HG03064 (cell line): Measurements from ENCODE around the gene DYNLL2.
"Not testable (repeated sequence)": the region's sequence is repeated elsewhere in the genome, so short reads cannot be mapped to it uniquely, and the experiment has no call there.

ENCODE experiments used
- ATAC-seq: cut with Tn5 transposase; IDR thresholded peaks from one replicate; pipeline ENCODE4 v1.9.1; 2021; ENCODE audit warnings: low read depth; ENCODE audit not compliant: unreplicated experiment

Gene DYNLL2

DNA sequence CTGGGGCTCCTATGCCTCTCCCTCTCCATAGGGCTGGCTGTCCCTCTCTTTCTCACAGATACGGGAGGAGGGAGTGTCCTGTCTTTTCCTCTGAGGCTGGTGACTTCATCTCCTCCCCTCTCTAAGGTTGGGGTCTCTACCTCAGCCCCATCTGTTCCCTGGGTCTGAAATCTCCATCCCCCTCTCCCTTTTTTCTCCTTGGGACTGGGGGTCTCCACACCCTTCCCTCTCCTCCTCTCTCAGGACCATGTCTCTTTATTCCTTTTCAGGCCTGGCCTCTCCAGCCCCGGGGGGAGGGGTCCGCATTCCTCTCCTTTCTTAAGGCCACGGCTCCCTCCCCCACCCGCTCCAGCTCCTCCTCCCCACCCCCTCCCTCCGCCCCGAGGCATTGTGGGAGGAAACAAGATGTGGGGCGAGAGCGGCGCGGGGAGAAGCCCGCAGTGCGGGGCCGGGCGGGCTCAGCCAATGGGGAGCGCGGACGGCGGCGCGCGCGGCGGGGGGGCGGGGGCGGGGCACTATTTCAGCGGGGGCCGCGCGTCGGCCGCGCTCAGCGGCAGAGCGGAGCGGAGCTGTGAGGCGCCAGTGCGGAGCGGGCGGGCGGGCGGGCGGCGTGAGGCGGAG, at the start of gene DYNLL2:
DYNLL2 (plus strand) TSS at position 550 of the 621 bp plus-strand sequence. CDS start 3,672 bp downstream, outside the sequence.
- ATAC-seq: peak; percentile 78

DNA sequence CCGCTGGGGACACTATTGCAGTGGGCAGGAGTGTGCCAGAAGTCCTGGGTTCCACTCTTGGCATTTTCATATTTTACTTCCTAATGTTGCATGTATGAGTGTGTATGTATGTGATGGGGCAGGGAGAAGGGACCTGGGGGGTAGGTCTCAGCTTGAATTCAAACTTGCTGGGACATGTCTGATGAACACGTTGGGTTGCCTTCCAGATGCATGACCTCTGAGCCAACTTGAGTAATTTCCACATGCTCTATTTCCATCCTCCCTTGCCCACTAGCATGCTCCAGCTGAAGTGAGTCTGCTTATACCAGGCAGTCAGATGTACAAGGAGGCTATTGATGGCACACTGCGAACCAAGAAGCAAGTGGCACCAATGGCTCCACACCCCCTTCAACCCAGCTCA, 43.2 kb upstream of the DYNLL2 start:
- ATAC-seq: no peak

DNA sequence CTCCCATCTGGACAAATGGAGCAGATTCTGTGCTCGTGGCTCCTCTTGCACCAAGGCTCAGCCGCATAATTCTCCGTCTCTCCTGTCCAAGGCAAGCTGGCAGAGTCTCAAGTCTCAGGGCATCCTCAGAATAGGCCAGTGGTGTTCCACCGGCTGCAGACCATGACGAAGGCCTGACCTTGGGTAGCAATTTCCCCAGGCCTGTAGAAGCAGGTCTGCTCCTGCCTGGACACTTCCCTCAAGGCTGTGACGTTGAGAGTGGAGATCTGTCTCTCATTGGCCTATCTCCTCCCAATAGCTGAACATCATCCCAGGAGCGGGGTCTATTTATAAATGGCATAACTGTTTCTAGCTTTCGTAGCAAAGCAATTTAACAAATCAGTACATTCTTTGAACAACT, 42.8 kb upstream of the DYNLL2 start:
- ATAC-seq: no peak

DNA sequence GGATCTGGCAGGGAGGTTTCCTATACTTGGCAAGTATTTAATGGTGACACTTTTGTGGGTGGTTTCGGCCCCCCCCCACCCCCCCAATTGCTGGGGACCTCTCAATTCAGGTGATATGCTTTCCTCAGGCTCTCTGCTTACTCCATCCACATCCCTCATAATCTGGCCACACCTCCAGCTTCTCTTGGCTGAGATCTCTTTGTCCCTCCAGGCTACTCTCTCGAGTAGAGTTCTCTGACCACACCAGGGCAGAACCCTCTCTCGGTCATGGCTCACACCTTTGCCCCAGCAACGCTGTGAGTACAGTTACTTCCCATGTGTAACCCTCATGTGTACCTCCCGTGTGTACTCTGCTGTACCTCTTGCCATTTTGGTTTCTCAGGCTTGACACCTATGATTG, 42.1 kb upstream of the DYNLL2 start:
- no peak for ATAC-seq

GRCh38 chr17:58043221-58044181, 39.7 kb upstream of the DYNLL2 start:
- ATAC-seq: no peak

DNA sequence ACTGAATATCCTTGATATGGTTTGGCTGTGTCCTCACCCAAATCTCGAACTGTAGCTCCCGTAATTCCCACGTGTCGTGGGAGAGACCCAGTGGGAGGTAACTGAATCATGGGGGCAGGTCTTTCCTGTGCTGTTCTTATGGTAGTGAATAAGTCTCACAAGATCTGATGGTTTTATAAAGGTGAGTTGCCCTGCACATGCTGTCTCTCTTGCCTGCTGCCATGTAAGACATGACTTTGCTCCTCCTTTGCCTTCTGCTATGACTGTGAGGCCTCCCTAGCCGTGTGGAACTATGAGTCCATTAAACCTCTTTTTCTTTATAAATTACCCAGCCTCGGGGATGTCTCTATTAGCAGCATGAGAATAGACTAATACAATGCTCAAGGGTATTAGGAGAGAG, 39.0 kb upstream of the DYNLL2 start:
- not testable (repeated sequence) for ATAC-seq

- no peak for ATAC-seq
Measured at GRCh38 chr17:58046239-58047094, 36.8 kb upstream of the DYNLL2 start.

DNA sequence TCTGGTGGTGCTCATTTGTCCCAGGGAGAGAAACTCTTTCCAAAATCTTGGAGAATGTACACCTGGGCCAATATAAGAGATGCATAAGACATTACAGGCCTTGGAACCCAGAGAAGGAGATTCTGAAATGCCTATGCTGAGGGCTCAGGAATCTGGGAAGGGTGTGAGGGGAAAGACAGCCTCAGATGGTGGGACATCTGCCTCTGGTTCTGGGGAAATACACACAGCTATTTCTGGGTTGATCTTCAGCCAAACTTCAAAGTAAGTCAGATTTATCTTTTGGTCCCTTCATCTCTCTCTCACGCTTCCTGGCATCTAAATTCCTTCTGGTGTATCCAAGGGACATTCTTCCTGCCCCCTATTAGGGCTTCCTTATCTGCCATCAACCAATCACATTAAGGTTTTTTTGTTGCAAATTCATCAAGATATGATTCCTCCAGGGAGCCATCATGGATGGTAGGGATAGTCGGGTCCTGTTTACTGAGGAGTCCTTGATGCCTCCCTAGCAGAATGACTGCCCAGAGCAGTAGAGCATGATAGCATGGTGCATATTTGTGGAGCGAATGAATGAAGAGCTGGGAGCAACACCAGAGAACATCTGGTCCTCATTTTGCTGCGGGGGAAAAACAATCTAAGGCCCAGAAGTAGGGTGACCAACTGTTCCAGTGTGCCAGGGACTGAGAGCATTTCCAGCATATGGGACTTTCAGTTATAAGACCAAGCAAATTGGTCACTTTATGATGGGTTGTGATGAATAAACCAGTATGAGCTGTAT, 35.7 kb upstream of the DYNLL2 start:
- no peak for ATAC-seq

- ATAC-seq: no peak
Measured at GRCh38 chr17:58049533-58049932, 33.7 kb upstream of the DYNLL2 start.

GRCh38 chr17:58050966-58051365, 32.3 kb upstream of the DYNLL2 start:
- ATAC-seq: no peak

GRCh38 chr17:58051468-58051867, 31.8 kb upstream of the DYNLL2 start:
- no peak for ATAC-seq

DNA sequence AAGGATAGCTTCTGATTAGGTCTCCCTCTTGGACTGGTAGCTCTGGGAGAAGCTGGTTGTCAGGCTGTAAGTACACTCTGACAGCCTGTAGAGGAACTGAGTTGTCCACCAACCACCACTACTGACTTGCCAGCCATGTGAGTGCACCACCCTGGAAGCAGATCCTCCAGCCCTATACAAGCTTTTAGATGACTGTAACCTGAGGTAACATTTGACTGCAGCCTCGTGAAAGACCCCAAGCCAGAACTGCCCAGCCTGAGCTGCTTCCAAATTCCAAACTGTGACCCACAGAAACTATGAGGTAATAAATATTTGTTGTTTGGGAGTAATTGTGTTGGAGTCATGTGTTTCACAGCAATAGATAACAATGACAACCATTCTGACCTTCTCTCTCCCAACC, 30.8 kb upstream of the DYNLL2 start:
- no peak for ATAC-seq

GRCh38 chr17:58052945-58053715, 30.1 kb upstream of the DYNLL2 start:
- ATAC-seq: no peak

DNA sequence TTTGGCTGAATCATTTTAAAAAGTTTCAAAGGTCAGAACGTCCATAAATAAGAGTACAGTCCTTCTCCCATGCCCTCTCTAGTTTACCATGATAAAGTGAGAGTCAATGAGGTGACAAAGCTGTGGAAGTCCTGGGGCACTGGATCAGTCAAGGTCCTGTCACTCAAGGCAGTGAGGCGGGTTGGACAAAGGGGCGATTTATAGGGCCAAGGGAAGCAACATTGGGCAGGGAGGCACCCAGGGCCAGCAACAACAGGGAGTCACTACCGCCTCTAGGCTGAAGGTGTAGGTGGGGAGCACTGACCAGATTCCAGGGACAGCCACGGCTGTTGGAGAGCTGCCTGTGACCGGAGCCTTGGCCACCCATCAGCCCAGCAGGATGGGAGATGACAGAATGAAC, 28.6 kb upstream of the DYNLL2 start:
- ATAC-seq: no peak

DNA sequence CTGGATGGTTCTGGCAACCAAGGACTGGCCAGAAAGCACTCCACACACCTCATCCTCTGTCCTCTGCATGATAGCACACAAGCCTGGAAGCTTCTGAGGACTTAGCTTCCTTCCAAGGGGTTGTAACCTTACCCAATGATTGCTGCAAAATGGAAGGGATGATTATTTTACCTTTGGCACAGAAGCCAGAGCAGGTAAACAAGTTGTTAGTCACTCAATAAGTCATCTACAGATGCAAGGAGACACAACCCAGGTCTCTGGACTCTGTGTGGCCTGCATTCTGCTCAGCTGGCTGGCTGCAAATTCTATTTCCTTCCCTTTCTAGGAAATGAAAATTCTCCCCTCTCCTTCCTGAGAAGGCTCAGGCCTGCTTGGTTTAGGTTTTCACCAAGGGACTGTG, 26.7 kb upstream of the DYNLL2 start:
- no peak for ATAC-seq

- no peak for ATAC-seq
Measured at GRCh38 chr17:58059141-58059540, 24.1 kb upstream of the DYNLL2 start.

GRCh38 chr17:58060596-58061191, 22.5 kb upstream of the DYNLL2 start:
- no peak for ATAC-seq

DNA sequence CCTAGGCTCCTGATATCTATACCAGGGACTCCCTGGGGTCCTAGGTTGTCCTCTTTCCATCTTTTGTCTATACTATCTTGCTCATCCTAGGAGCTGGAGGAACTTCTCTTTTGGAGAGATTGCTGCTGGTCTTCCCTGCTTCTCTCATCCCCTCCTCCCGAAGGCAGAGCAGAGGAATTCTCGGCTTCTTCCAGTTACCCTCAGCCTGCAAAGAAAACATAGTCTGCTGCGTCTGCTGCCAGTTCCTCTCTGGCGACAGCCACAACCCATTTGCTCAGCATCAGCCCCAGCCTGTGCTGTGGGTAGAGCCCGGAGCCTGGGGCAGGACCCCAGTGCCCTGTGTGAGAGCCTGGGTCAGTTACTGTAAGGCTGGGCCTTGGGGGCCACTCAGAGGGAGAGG, 21.5 kb upstream of the DYNLL2 start:
- ATAC-seq: no peak

DNA sequence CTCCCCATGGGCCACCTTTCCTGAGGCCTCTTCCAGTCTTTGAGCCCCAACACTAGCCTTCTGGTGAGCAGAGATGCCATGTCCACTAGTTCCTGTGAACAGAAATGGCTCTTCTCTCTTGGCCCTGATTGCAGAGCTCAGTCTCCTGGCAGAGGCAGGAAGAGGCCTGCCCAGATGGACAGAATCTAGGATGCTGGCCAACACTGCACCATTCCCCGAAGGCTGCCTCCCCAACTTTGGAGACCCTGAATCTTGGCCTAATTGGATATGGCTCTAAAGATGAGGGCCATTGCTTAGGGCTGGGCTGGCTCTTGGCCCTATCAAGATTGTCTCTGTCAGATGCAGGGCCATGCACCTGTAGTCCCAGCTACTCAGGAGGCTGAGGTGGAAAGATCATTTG, 18.0 kb upstream of the DYNLL2 start:
- no peak for ATAC-seq
